GM21515 (cell line): Measurements from ENCODE around the gene XRN1.
A peak's percentile ranks its signal among the peaks of the same experiment; 100 is the strongest.
"Not testable (repeated sequence)": the region's sequence is repeated elsewhere in the genome, so short reads cannot be mapped to it uniquely, and the experiment has no call there.

Experiments used
- ATAC-seq: cut with Tn5 transposase; IDR thresholded peaks from one replicate; pipeline ENCODE4 v1.9.1; 2021; ENCODE audit not compliant: unreplicated experiment

The XRN1 gene

GRCh38 chr3:142439499-142440220, 8.2 kb downstream of the XRN1 start:
- not testable (repeated sequence) for ATAC-seq

- not testable (repeated sequence) for ATAC-seq
These were observed 9.7 kb downstream of the XRN1 start for GRCh38 chr3:142438096-142438495.

GRCh38 chr3:142436951-142437585, 10.8 kb downstream of the XRN1 start:
- no peak for ATAC-seq

- no peak for ATAC-seq
These were observed 13.3 kb downstream of the XRN1 start for GRCh38 chr3:142434503-142434902.

GRCh38 chr3:142433110-142433509, 14.7 kb downstream of the XRN1 start:
- ATAC-seq = no peak

- ATAC-seq = no peak
These were observed 18.3 kb downstream of the XRN1 start for GRCh38 chr3:142429582-142429981.

GRCh38 chr3:142424754-142425153, 23.1 kb downstream of the XRN1 start:
- ATAC-seq = no peak

- ATAC-seq = no peak
These were observed 28.8 kb downstream of the XRN1 start for GRCh38 chr3:142418926-142419592.

- no peak for ATAC-seq
These were observed 30.5 kb downstream of the XRN1 start for GRCh38 chr3:142417302-142417701.

- ATAC-seq = not testable (repeated sequence)
These were observed 47.3 kb downstream of the XRN1 start for GRCh38 chr3:142400537-142400936.

- ATAC-seq = no peak
These were observed 52.8 kb downstream of the XRN1 start for GRCh38 chr3:142394921-142395622.

GRCh38 chr3:142385078-142385477, 62.8 kb downstream of the XRN1 start:
- ATAC-seq = no peak

- no peak for ATAC-seq
These were observed 73.2 kb downstream of the XRN1 start for GRCh38 chr3:142374687-142375086.

- ATAC-seq = not testable (repeated sequence)
These were observed 78.3 kb downstream of the XRN1 start for GRCh38 chr3:142369576-142369975.

- ATAC-seq = no peak
These were observed 81.4 kb downstream of the XRN1 start for GRCh38 chr3:142366434-142366833.

- ATAC-seq = no peak
These were observed 83.8 kb downstream of the XRN1 start for GRCh38 chr3:142363936-142364467.

GRCh38 chr3:142363433-142363832, 84.4 kb downstream of the XRN1 start:
- ATAC-seq = not testable (repeated sequence)

- no peak for ATAC-seq
These were observed 88.5 kb downstream of the XRN1 start for GRCh38 chr3:142359367-142359766.

GRCh38 chr3:142356818-142357217, 91.0 kb downstream of the XRN1 start:
- ATAC-seq = peak; percentile 57

- no peak for ATAC-seq
These were observed 92.1 kb downstream of the XRN1 start for GRCh38 chr3:142355692-142356091.

- no peak for ATAC-seq
These were observed 93.8 kb downstream of the XRN1 start for GRCh38 chr3:142354076-142354475.
